GM12875 (cell line): ENCODE data around the gene CREBBP.

Experiments used
- H3K4me3 ChIP-seq: one replicate; pipeline ENCODE4 v1.5.1; 2011; ENCODE audit warnings: low read depth, low read length, control low read depth
- CTCF ChIP-seq: IDR thresholded peaks from 2 replicates; pipeline ENCODE4 v1.5.1; 2011; ENCODE audit warnings: low read depth, mild to moderate bottlenecking, control low read depth, inconsistent platforms, low read length, moderate library complexity, borderline replicate concordance; ENCODE audit not compliant: insufficient read depth

The CREBBP gene

GRCh38 chr16:3774156-3774767 lies 106.3 kb downstream of the CREBBP start:
- no peak for TF ChIP-seq CTCF
- no peak overlapping the region for H3K4me3 ChIP-seq

GRCh38 chr16:3773663-3774062 lies 106.8 kb downstream of the CREBBP start:
- no peak overlapping the region for H3K4me3 ChIP-seq
- no peak for TF ChIP-seq CTCF

- no peak for TF ChIP-seq CTCF
- H3K4me3 ChIP-seq = no peak overlapping the region
Observed at GRCh38 chr16:3771513-3771912, 109.0 kb downstream of the CREBBP start.

GRCh38 chr16:3770530-3770929 lies 110.0 kb downstream of the CREBBP start:
- no peak overlapping the region for H3K4me3 ChIP-seq
- TF ChIP-seq CTCF = no peak

GRCh38 chr16:3769942-3770341 lies 110.6 kb downstream of the CREBBP start:
- H3K4me3 ChIP-seq = no peak overlapping the region
- no peak for TF ChIP-seq CTCF

GRCh38 chr16:3769013-3769412 lies 111.5 kb downstream of the CREBBP start:
- no peak overlapping the region for H3K4me3 ChIP-seq
- TF ChIP-seq CTCF = no peak

GRCh38 chr16:3767333-3767986 lies 113.1 kb downstream of the CREBBP start:
- no peak for TF ChIP-seq CTCF

More at GRCh38 chr16:3767333-3767986, 113.1 kb downstream of the CREBBP start:
- no peak overlapping the region for H3K4me3 ChIP-seq
